Retinal pigment epithelial cell (primary cell): ENCODE measurements around the gene GDPD5.

Experiments used
- DNase-seq: peaks from one replicate; pipeline ENCODE4 v3.0.0-alpha.2; 2010; ENCODE audit warnings: low read depth
- H3K4me3 ChIP-seq: 2 replicates; pipeline ENCODE4 v1.5.1; 2011; ENCODE audit warnings: mild to moderate bottlenecking, low read length, control low read depth, moderate library complexity
- TF ChIP-seq, protein P1 (sequence below): conservative IDR thresholded peaks from 2 replicates; pipeline ENCODE4 v1.5.1; 2011; ENCODE audit warnings: low read depth, low read length, control low read depth, inconsistent platforms

Gene GDPD5

GRCh38 chr11:75526192-75526541 is 426 bp upstream of the GDPD5 start:
- peak overlapping the region; percentile 67 for H3K4me3 ChIP-seq

GRCh38 chr11:75524665-75525432 is 892 bp downstream of the GDPD5 start:
- no peak for DNase-seq
- TF ChIP-seq, protein P1, sequence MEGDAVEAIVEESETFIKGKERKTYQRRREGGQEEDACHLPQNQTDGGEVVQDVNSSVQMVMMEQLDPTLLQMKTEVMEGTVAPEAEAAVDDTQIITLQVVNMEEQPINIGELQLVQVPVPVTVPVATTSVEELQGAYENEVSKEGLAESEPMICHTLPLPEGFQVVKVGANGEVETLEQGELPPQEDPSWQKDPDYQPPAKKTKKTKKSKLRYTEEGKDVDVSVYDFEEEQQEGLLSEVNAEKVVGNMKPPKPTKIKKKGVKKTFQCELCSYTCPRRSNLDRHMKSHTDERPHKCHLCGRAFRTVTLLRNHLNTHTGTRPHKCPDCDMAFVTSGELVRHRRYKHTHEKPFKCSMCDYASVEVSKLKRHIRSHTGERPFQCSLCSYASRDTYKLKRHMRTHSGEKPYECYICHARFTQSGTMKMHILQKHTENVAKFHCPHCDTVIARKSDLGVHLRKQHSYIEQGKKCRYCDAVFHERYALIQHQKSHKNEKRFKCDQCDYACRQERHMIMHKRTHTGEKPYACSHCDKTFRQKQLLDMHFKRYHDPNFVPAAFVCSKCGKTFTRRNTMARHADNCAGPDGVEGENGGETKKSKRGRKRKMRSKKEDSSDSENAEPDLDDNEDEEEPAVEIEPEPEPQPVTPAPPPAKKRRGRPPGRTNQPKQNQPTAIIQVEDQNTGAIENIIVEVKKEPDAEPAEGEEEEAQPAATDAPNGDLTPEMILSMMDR: no peak

More at GRCh38 chr11:75526192-75526541, 426 bp upstream of the GDPD5 start:
- TF ChIP-seq, protein P1: no peak
- no peak for DNase-seq

GRCh38 chr11:75523811-75524664 is 1.7 kb downstream of the GDPD5 start:
- no peak for DNase-seq
- H3K4me3 ChIP-seq: peak overlapping the region; percentile 77
- TF ChIP-seq, protein P1: no peak

More at GRCh38 chr11:75524665-75525432, 892 bp downstream of the GDPD5 start:
- peak overlapping the region; percentile 77 for H3K4me3 ChIP-seq

GRCh38 chr11:75523189-75523588 is 2.6 kb downstream of the GDPD5 start:
- TF ChIP-seq, protein P1: no peak
- no peak for DNase-seq

GRCh38 chr11:75522286-75523044 is 3.3 kb downstream of the GDPD5 start:
- DNase-seq: no peak
- H3K4me3 ChIP-seq: no peak overlapping the region
- TF ChIP-seq, protein P1: no peak

More at GRCh38 chr11:75523189-75523588, 2.6 kb downstream of the GDPD5 start:
- no peak overlapping the region for H3K4me3 ChIP-seq

- H3K4me3 ChIP-seq: no peak overlapping the region
- TF ChIP-seq, protein P1: no peak
- no peak for DNase-seq
Observed at GRCh38 chr11:75520688-75521087, 5.1 kb downstream of the GDPD5 start.
